ENCODE data around the gene AQP3.

DNA sequence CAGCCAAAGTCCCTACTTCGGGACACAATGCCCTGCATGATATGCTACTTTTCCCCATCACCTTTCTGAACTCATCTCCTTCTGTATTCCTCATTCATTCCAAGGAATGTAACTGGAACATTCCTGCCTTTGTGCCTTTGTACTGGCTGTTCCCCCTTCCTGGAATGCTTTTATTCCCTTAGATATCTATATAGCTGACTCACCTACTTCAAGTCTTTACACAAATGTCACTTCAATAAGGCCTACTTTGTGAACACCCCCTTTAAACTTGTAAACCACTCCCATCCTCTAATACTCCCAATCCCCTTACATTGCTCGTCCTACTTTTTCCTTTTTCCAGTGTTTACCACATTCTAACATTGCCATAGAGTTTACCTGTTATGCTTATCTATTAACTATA, 24.0 kb upstream of the AQP3 start:
- TF ChIP-seq JUND (IDR thresholded peaks at IDR 0.05) (no peak), YY1 (IDR thresholded peaks at IDR 0.05; ENCODE audit: extremely low read depth, insufficient replicate concordance, low read depth, low read length) (no peak), EZH2 (IDR thresholded peaks at IDR 0.05) (no peak), POLR2A (IDR thresholded peaks at IDR 0.05; ENCODE audit: borderline replicate concordance, extremely low read depth, insufficient read depth, insufficient read length) (no peak), SP1 (IDR thresholded peaks at IDR 0.05; ENCODE audit: low read depth) (no peak), POLR2AphosphoS5 (IDR thresholded peaks at IDR 0.05; ENCODE audit: low read depth, low read length) (no peak)
- TF ChIP-seq, protein P1, sequence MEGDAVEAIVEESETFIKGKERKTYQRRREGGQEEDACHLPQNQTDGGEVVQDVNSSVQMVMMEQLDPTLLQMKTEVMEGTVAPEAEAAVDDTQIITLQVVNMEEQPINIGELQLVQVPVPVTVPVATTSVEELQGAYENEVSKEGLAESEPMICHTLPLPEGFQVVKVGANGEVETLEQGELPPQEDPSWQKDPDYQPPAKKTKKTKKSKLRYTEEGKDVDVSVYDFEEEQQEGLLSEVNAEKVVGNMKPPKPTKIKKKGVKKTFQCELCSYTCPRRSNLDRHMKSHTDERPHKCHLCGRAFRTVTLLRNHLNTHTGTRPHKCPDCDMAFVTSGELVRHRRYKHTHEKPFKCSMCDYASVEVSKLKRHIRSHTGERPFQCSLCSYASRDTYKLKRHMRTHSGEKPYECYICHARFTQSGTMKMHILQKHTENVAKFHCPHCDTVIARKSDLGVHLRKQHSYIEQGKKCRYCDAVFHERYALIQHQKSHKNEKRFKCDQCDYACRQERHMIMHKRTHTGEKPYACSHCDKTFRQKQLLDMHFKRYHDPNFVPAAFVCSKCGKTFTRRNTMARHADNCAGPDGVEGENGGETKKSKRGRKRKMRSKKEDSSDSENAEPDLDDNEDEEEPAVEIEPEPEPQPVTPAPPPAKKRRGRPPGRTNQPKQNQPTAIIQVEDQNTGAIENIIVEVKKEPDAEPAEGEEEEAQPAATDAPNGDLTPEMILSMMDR (IDR thresholded peaks at IDR 0.05 in 2 of 3, conservative IDR thresholded peaks at IDR 0.05 in 1 of 3; ENCODE audit: borderline replicate concordance in 1 of 3, insufficient read depth in 1 of 3, low read depth in 2 of 3, low read length in 2 of 3), result no peak
